Measurements from ENCODE around the gene NSF.
"Not testable (repeated sequence)": the region's sequence is repeated elsewhere in the genome, so short reads cannot be mapped to it uniquely, and the experiment has no call there.

The NSF gene

GRCh38 chr17:46774108-46774737 is 183.8 kb downstream of the NSF start:
- no peak for DNase-seq (ENCODE audit: low read depth)

- DNase-seq (ENCODE audit: low read depth), result no peak
Observed at GRCh38 chr17:46776298-46777005, 186.0 kb downstream of the NSF start.

- peak; percentile 35 for DNase-seq (ENCODE audit: low read depth)
Observed at GRCh38 chr17:46777943-46778915, 187.8 kb downstream of the NSF start.

GRCh38 chr17:46780003-46780373 is 189.5 kb downstream of the NSF start:
- DNase-seq (ENCODE audit: low read depth), result no peak

GRCh38 chr17:46782250-46782953 is 191.9 kb downstream of the NSF start:
- peak; percentile 76 for DNase-seq (ENCODE audit: low read depth)

- no peak for DNase-seq (ENCODE audit: low read depth)
Observed at GRCh38 chr17:46783031-46783593, 192.6 kb downstream of the NSF start.

GRCh38 chr17:46785696-46786095 is 195.2 kb downstream of the NSF start:
- DNase-seq (ENCODE audit: low read depth), result no peak

- DNase-seq (ENCODE audit: low read depth), result no peak
Observed at GRCh38 chr17:46787478-46787877, 197.0 kb downstream of the NSF start.

- DNase-seq (ENCODE audit: low read depth), result no peak
Observed at GRCh38 chr17:46788300-46788699, 197.8 kb downstream of the NSF start.

GRCh38 chr17:46788796-46789195 is 198.3 kb downstream of the NSF start:
- DNase-seq (ENCODE audit: low read depth), result no peak

GRCh38 chr17:46789610-46790009 is 199.1 kb downstream of the NSF start:
- DNase-seq (ENCODE audit: low read depth), result no peak

- DNase-seq (ENCODE audit: low read depth), result no peak
Observed at GRCh38 chr17:46790216-46790615, 199.7 kb downstream of the NSF start.

GRCh38 chr17:46791531-46791930 is 201.1 kb downstream of the NSF start:
- DNase-seq (ENCODE audit: low read depth), result no peak

GRCh38 chr17:46792071-46792470 is 201.6 kb downstream of the NSF start:
- no peak for DNase-seq (ENCODE audit: low read depth)

GRCh38 chr17:46793023-46793422 is 202.6 kb downstream of the NSF start:
- DNase-seq (ENCODE audit: low read depth), result not testable (repeated sequence)

- DNase-seq (ENCODE audit: low read depth), result no peak
Observed at GRCh38 chr17:46793541-46793940, 203.1 kb downstream of the NSF start.

- no peak for DNase-seq (ENCODE audit: low read depth)
Observed at GRCh38 chr17:46794318-46794717, 203.8 kb downstream of the NSF start.

GRCh38 chr17:46795379-46795952 is 205.0 kb downstream of the NSF start:
- DNase-seq (ENCODE audit: low read depth), result peak; percentile 77

GRCh38 chr17:46796084-46796483 is 205.6 kb downstream of the NSF start:
- DNase-seq (ENCODE audit: low read depth), result no peak

- DNase-seq (ENCODE audit: low read depth), result no peak
Observed at GRCh38 chr17:46796524-46796923, 206.1 kb downstream of the NSF start.

GRCh38 chr17:46796956-46797530 is 206.6 kb downstream of the NSF start:
- no peak for DNase-seq (ENCODE audit: low read depth)

Measured in ELR (cell line).